Endodermal cell (in vitro differentiated cells): ENCODE data around the gene SEZ6L2. TPM values are rescaled to one million over a fixed set of nuclear protein-coding genes. Genes with fewer than 3 reads are reported as not detected.

ENCODE experiments used
- DNase-seq: peaks from one replicate; pipeline ENCODE4 v3.0.0-alpha.2; 2017
- H3K27ac ChIP-seq: 2 replicates; pipeline ENCODE4 v1.5.1; 2013; ENCODE audit warnings: mild to moderate bottlenecking, low read depth, low read length, moderate library complexity
- H3K27me3 ChIP-seq: 2 replicates; pipeline ENCODE4 v1.6.1; 2013; ENCODE audit warnings: mild to moderate bottlenecking, low read length, moderate library complexity; ENCODE audit not compliant: insufficient read depth, control insufficient read depth, poor library complexity, severe bottlenecking
- H3K36me3 ChIP-seq: 2 replicates; pipeline ENCODE4 v1.7.0; 2013; ENCODE audit warnings: mild to moderate bottlenecking, low read length, moderate library complexity; ENCODE audit not compliant: control insufficient read depth, insufficient read depth
- H3K4me1 ChIP-seq: one replicate; pipeline ENCODE4 v1.7.0; 2013; ENCODE audit warnings: low read length; ENCODE audit not compliant: control insufficient read depth, insufficient read depth
- H3K4me3 ChIP-seq: 2 replicates; pipeline ENCODE4 v1.5.1; 2013; ENCODE audit warnings: mild to moderate bottlenecking, low read length, moderate library complexity
- H3K9ac ChIP-seq: 2 replicates; pipeline ENCODE4 v1.6.1; 2013; ENCODE audit warnings: mild to moderate bottlenecking, low read length, moderate library complexity; ENCODE audit not compliant: poor library complexity, severe bottlenecking; ENCODE audit errors: extremely low read depth
- H3K9me3 ChIP-seq: 2 replicates; pipeline ENCODE4 v1.6.1; 2013; ENCODE audit warnings: mild to moderate bottlenecking, low read length, moderate library complexity; ENCODE audit not compliant: control insufficient read depth
- H3K27ac Mint-ChIP-seq: 2 replicates; pipeline ENCODE4 v1.8.0; 2020; ENCODE audit warnings: mixed read lengths
- H3K27me3 Mint-ChIP-seq: 2 replicates; pipeline ENCODE4 v1.8.0; 2021; ENCODE audit warnings: mild to moderate bottlenecking, mixed read lengths; ENCODE audit not compliant: insufficient read depth
- H3K36me3 Mint-ChIP-seq: 2 replicates; pipeline ENCODE4 v1.8.0; 2020; ENCODE audit warnings: low read depth, mixed read lengths
- H3K4me1 Mint-ChIP-seq: 2 replicates; pipeline ENCODE4 v1.8.0; 2020; ENCODE audit warnings: mixed read lengths
- H3K4me3 Mint-ChIP-seq: 2 replicates; pipeline ENCODE4 v1.8.0; 2020; ENCODE audit warnings: mild to moderate bottlenecking, moderate library complexity, mixed read lengths
- H3K9me3 Mint-ChIP-seq: 2 replicates; pipeline ENCODE4 v1.8.0; 2020; ENCODE audit warnings: mild to moderate bottlenecking, mixed read lengths
- WGBS, 2 experiments: methylation state at CpG; one replicate each; pipeline versions ENCODE4 v1.1.5 to v1.1.7; 2013; ENCODE audit warnings: missing lambda C conversion rate in 2 of 2, mixed read lengths in 1 of 2; ENCODE audit not compliant: insufficient coverage in 1 of 2, insufficient read length in 1 of 2; 5-methylcytosine and 5-hydroxymethylcytosine counted together
- total RNA-seq, 2 donors: library from RNA; stranded (reverse); fragmentation: NEBNext Ultra II Directional in 1 of 2; extraction: Animal tissue kit (Norgen Biotek cat#: 25700) in 1 of 2; gene quantifications; 2 replicates in 1 of 2; 3 replicates in 1 of 2; pipeline ENCODE4 v1.2.1, GENCODE V29; 2021
- TF ChIP-seq, protein P1 (sequence below): fragments of 200-600 bp; sonication (generic); conservative IDR thresholded peaks from 2 replicates; pipeline ENCODE4 v1.5.0; 2021; ENCODE audit warnings: antibody characterized with exemption, mild to moderate bottlenecking

SEZ6L2 gene
- total RNA-seq, 2 donors from 2014 or later: 44.0 to 52.1 TPM

DNA sequence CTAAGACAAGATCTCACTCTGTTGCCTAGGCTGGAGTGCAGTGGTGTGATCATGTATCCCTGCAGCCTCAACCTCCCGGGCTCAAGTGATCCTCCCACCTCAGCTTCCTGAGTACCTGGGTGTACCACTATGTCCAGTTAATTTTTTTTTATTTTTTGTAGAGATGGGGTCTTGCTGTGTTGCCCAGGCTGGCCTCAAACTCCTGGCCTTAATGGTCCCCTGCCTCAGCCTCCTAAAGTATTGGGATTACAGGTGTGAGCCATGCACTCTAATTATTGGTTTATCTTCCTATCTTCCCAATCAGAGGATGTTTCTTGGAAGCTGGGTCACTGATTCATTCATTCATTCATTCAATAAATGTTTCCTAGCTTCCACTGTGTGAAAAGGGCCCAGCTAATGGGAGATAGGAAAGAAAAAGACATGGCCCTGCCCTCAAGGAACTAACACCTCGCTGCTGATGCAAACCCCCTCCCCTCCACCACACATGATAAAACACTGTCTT is 9.4 kb upstream of the SEZ6L2 start:
- no peak for DNase-seq
- Histone ChIP-seq H3K4me3 (no peak overlapping the region), H3K36me3 (peaks cover 4% of the 10 kb centered on the region), H3K9me3 (no peaks in the 10 kb centered on the region), H3K27me3 (no peaks in the 10 kb centered on the region), H3K4me1 (no peaks in the 10 kb centered on the region), H3K27ac (no peak overlapping the region), H3K9ac (no peak overlapping the region)
- H3K27me3 Mint-ChIP-seq: no peaks in the 10 kb centered on the region
- H3K9me3 Mint-ChIP-seq: no peaks in the 10 kb centered on the region
- H3K4me1 Mint-ChIP-seq: peaks cover 4% of the 10 kb centered on the region
- H3K4me3 Mint-ChIP-seq: no peak overlapping the region
- WGBS, 2 experiments: 100% methylated on average over 1 of the region's 2 CpGs; no CpG with 5 or more reads in 1 of the 2 experiments
- peaks cover 13% of the 10 kb centered on the region for H3K36me3 Mint-ChIP-seq
- H3K27ac Mint-ChIP-seq: no peak overlapping the region
- TF ChIP-seq, protein P1, sequence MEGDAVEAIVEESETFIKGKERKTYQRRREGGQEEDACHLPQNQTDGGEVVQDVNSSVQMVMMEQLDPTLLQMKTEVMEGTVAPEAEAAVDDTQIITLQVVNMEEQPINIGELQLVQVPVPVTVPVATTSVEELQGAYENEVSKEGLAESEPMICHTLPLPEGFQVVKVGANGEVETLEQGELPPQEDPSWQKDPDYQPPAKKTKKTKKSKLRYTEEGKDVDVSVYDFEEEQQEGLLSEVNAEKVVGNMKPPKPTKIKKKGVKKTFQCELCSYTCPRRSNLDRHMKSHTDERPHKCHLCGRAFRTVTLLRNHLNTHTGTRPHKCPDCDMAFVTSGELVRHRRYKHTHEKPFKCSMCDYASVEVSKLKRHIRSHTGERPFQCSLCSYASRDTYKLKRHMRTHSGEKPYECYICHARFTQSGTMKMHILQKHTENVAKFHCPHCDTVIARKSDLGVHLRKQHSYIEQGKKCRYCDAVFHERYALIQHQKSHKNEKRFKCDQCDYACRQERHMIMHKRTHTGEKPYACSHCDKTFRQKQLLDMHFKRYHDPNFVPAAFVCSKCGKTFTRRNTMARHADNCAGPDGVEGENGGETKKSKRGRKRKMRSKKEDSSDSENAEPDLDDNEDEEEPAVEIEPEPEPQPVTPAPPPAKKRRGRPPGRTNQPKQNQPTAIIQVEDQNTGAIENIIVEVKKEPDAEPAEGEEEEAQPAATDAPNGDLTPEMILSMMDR: no peak

DNA sequence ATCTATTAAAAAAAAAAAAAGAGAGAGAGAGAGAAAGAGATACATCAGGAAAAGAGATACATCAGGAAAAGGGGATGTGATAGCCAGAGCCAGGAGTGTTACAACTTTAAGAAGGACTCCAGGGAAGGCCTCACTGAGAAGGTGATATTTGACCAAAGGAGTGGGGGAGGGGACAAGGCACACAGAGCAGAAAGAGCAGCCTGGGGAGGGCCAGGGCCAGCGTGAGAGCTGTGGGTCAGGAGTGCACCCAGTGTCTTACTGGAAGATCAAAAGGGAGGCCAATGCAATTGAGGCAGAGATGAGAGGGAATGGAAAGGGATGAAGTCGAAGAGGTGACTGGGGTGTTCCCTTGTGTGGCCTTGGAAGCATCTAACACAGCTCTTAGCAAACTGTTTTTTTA is 8.6 kb upstream of the SEZ6L2 start:
- H3K27ac ChIP-seq: no peak overlapping the region
- H3K9me3 Mint-ChIP-seq: no peaks in the 10 kb centered on the region
- H3K27me3 ChIP-seq: no peaks in the 10 kb centered on the region
- H3K4me3 ChIP-seq: no peak overlapping the region
- H3K36me3 ChIP-seq: peaks cover 4% of the 10 kb centered on the region
- H3K9ac ChIP-seq: no peak overlapping the region
- peaks cover 14% of the 10 kb centered on the region for H3K36me3 Mint-ChIP-seq
- TF ChIP-seq, protein P1: no peak
- 52 to 55% methylated on average over 1 of the region's 2 CpGs for whole genome bisulfite sequencing, 2 experiments
- DNase-seq: no peak
- H3K4me1 Mint-ChIP-seq: peaks cover 4% of the 10 kb centered on the region
- H3K9me3 ChIP-seq: no peaks in the 10 kb centered on the region
- H3K4me1 ChIP-seq: no peaks in the 10 kb centered on the region
- no peak overlapping the region for H3K27ac Mint-ChIP-seq
- H3K27me3 Mint-ChIP-seq: no peaks in the 10 kb centered on the region
- no peak overlapping the region for H3K4me3 Mint-ChIP-seq

DNA sequence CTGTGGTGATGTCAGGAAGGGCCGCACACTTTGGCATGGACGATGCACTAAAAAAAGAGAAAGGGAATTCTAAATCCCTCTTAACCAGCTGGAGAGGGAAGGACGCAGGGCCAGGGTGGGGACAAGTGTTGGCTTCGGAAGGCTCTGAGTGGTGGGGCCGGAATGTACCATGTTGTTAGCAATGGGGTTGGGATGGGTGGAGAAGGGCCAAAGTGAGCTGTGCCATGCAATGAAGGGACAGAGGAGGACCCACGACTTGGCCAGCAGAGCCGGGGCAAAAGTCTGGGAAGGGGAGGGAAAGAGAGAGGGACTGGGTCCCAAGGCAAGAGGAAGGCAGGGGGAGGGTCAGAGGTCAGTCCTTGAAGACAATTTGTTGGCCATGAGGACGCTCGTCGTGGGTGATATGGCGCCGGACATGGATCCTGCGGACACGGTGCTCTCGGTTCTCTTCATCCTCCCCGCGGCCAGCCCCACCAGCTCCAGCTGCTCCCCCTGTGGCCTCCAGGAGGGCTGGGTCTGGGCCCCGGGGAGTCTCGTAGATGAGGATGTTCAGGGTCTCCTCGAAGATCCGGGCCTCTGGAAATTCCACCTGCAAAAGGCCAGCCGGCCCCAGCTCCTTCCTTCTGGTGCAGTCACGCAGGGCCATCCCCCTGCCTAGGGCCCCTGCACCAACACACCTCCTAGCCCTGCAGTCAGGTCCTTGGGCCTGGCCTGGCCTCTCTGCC is 7.3 kb upstream of the SEZ6L2 start:
- Histone ChIP-seq H3K4me1 (no peaks in the 10 kb centered on the region), H3K36me3 (peaks cover 4% of the 10 kb centered on the region), H3K9me3 (no peaks in the 10 kb centered on the region), H3K27ac (no peak overlapping the region), H3K4me3 (no peak overlapping the region), H3K27me3 (no peaks in the 10 kb centered on the region), H3K9ac (no peak overlapping the region)
- no peak for DNase-seq
- 93 to 98% methylated on average over 16 to 23 of the region's 23 CpGs for WGBS, 2 experiments
- Mint-ChIP-seq H3K27ac (no peak overlapping the region), H3K9me3 (no peaks in the 10 kb centered on the region), H3K4me1 (peaks cover 4% of the 10 kb centered on the region), H3K27me3 (no peaks in the 10 kb centered on the region), H3K4me3 (no peak overlapping the region), H3K36me3 (peaks cover 14% of the 10 kb centered on the region)
- TF ChIP-seq, protein P1: no peak
